B cell (primary cell): ENCODE measurements around the gene NKX2-3. TPM values are rescaled to one million over a fixed set of nuclear protein-coding genes. Genes with fewer than 3 reads are reported as not detected.

Experiments used
- ATAC-seq: fragments of 200-7000 bp; cut with Tn5 transposase; one replicate; pipeline ENCODE4 v1.10.0; 2021; ENCODE audit warnings: low read depth, mild to moderate bottlenecking, moderate number of reproducible peaks, moderate library complexity
- CTCF ChIA-PET: fragments of 350-600 bp; sonication (Branson Sonifier 250); formaldehyde crosslinking; loops from one replicate; lab custom pipeline; 2021; ENCODE audit warnings: antibody characterized with exemption, inconsistent platforms; lab: Charles Lee
- POLR2A ChIA-PET: fragments of 350-600 bp; sonication (Branson Sonifier 250); formaldehyde crosslinking; loops from one replicate; lab custom pipeline; 2021; ENCODE audit warnings: antibody characterized with exemption; lab: Charles Lee
- DNase-seq: peaks from one replicate; pipeline ENCODE4 v3.0.0; 2013
- H2AFZ ChIP-seq: 2 replicates; pipeline ENCODE4 v1.6.1; 2012; ENCODE audit warnings: mild to moderate bottlenecking, low read depth, low read length; ENCODE audit not compliant: insufficient read depth, poor library complexity, severe bottlenecking
- H3K27ac ChIP-seq, 2 donors: 1 replicate in 1 of 2; 2 replicates in 1 of 2; pipeline ENCODE4 v1.5.1; 2012 to 2013; ENCODE audit warnings: low read length in 2 of 2, mild to moderate bottlenecking in 2 of 2, moderate library complexity in 1 of 2
- H3K27me3 ChIP-seq, 4 experiments: fragments of 200-600 bp in 1 of 4; sonication (generic) in 1 of 4; replicated peaks in 1 of 4; 1 replicate in 2 of 4; 2 replicates in 2 of 4; pipeline versions ENCODE4 v1.6.1 to v1.7.0; 2013 to 2016; ENCODE audit warnings: low read length in 3 of 4, mild to moderate bottlenecking in 2 of 4, mixed read lengths in 1 of 4, moderate library complexity in 1 of 4; ENCODE audit not compliant: insufficient read depth in 4 of 4, control insufficient read depth in 3 of 4; ENCODE audit errors: control extremely low read depth in 1 of 4
- H3K36me3 ChIP-seq, 2 experiments: replicated peaks in 1 of 2; 1 replicate in 1 of 2; 2 replicates in 1 of 2; pipeline versions ENCODE4 v1.6.1 to v1.7.1; 2013; ENCODE audit warnings: low read length in 1 of 2; ENCODE audit not compliant: insufficient read depth in 2 of 2, control insufficient read depth in 1 of 2; ENCODE audit errors: control extremely low read depth in 1 of 2, extremely low read depth in 1 of 2
- H3K4me1 ChIP-seq, 2 donors: fragments of 200-600 bp in 1 of 2; sonication (generic) in 1 of 2; 1 replicate in 1 of 2; 2 replicates in 1 of 2; pipeline versions ENCODE4 v1.5.1 to v1.6.1; 2013 to 2017; ENCODE audit warnings: low read length in 2 of 2; ENCODE audit not compliant: control insufficient read depth in 2 of 2, insufficient read depth in 2 of 2
- H3K4me2 ChIP-seq: replicated peaks from 2 replicates; pipeline ENCODE3; 2012; ENCODE audit warnings: mild to moderate bottlenecking, low read depth, low read length; ENCODE audit not compliant: poor library complexity, severe bottlenecking
- H3K4me3 ChIP-seq, 5 experiments: fragments of 200-600 bp in 1 of 5; sonication (generic) in 1 of 5; 1 replicate in 3 of 5; 2 replicates in 2 of 5; pipeline versions ENCODE4 v1.5.1 to v1.7.0; 2011 to 2016; ENCODE audit warnings: low read length in 4 of 5, mild to moderate bottlenecking in 4 of 5, low read depth in 2 of 5, control low read depth in 1 of 5, moderate library complexity in 1 of 5; ENCODE audit not compliant: insufficient read depth in 1 of 5; ENCODE audit errors: control extremely low read depth in 1 of 5, extremely low read depth in 1 of 5
- H3K79me2 ChIP-seq: fragments of 200-600 bp; sonication (generic); one replicate; pipeline ENCODE4 v1.6.0; 2016; ENCODE audit warnings: low read length; ENCODE audit not compliant: control insufficient read depth, insufficient read depth
- H3K9ac ChIP-seq: fragments of 200-600 bp; sonication (generic); 2 replicates; pipeline ENCODE4 v1.6.1; 2017; ENCODE audit warnings: mild to moderate bottlenecking, low read length, moderate library complexity
- H3K9me3 ChIP-seq, 3 donors: one replicate each; pipeline versions ENCODE4 v1.6.1 to v1.7.1; 2013; ENCODE audit warnings: low read length in 2 of 3; ENCODE audit not compliant: control insufficient read depth in 2 of 3, insufficient read depth in 1 of 3; ENCODE audit errors: control extremely low read depth in 1 of 3
- H4K20me1 ChIP-seq: 2 replicates; pipeline ENCODE4 v1.6.0; 2012; ENCODE audit warnings: mild to moderate bottlenecking, low read length; ENCODE audit not compliant: insufficient read depth, control insufficient read depth, poor library complexity, severe bottlenecking
- H3K27ac Mint-ChIP-seq: one replicate; pipeline ENCODE4 v1.8.0; 2021; ENCODE audit warnings: mixed read lengths
- H3K27me3 Mint-ChIP-seq: one replicate; pipeline ENCODE4 v1.8.0; 2021; ENCODE audit warnings: mixed read lengths
- H3K4me1 Mint-ChIP-seq: one replicate; pipeline ENCODE4 v1.8.0; 2021; ENCODE audit warnings: mixed read lengths
- H3K4me3 Mint-ChIP-seq: one replicate; pipeline ENCODE4 v1.8.0; 2021; ENCODE audit warnings: mixed read lengths
- H3K9me3 Mint-ChIP-seq: one replicate; pipeline ENCODE4 v1.8.0; 2022; ENCODE audit warnings: mixed read lengths; ENCODE audit not compliant: insufficient read depth
- CTCF ChIP-seq: fragments of 200-600 bp; IDR thresholded peaks from one replicate; pipeline ENCODE4 v1.8.0; 2022; ENCODE audit warnings: antibody characterized with exemption, mild to moderate bottlenecking
- EZH2 ChIP-seq: IDR thresholded peaks from 2 replicates; pipeline ENCODE4 v1.6.1; 2012; ENCODE audit warnings: borderline replicate concordance, low read depth, mild to moderate bottlenecking, moderate library complexity, low read length; ENCODE audit not compliant: insufficient read depth, poor library complexity, severe bottlenecking
- WGBS: methylation state at CpG from one replicate; pipeline ENCODE4 v1.1.5; 2013; ENCODE audit warnings: missing lambda C conversion rate; ENCODE audit not compliant: insufficient coverage; 5-methylcytosine and 5-hydroxymethylcytosine counted together
- intact Hi-C: fragments of 100-400 bp; cut with micrococcal nuclease; formaldehyde crosslinking; loops from one replicate; pipeline ENCODE4 v1.10.0; 2022
- polyA plus RNA-seq: library from polyadenylated mRNA; depleted of rRNA; stranded (reverse); fragments of >200 nt; gene quantifications from 2 replicates; pipeline ENCODE4 v1.2.3, GENCODE V29; 2012
- total RNA-seq, 2 donors: library from RNA; stranded (reverse); fragments of 120-200 nt in 1 of 2; gene quantifications; 1 replicate in 1 of 2; 2 replicates in 1 of 2; pipeline versions ENCODE4 v1.2.3 to v1.2.4, GENCODE V29; 2013 to 2022

The NKX2-3 gene
- total and polyA plus RNA-seq, 2 donors (not counting 1 experiment from before 2014, with no cell fraction given) = not detected

DNA sequence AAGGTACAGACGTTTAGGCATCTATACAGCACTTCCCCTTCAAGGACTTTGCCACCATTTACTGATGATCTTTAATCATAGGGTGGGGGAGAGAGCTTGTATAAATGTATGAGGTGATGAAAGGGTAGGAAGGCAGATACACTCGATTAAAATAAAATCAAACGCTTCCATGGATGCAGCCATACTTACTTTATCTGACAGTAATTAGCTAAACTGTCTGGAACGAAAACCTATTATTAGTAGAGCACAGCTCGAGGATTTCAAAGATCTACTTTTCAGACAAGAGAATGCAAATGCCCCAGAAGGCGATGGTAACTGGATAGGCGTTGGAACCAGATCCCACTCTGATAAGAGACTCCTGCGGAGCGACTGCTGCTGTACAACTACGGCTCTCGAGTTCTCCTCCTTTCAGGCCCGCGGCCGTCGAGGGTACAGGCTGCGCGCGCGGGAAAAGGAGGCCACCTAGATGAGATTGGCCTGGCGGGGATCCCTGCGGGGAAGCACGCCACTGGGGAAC lies 3.1 kb upstream of the NKX2-3 start:
- ATAC-seq (no peak), DNase-seq (no peak)
- intact Hi-C loops = loop anchor here (5.0 kb wide), 1 partner anchor 297 kb away; no protein-coding TSS in a partner anchor
- TF ChIP-seq CTCF (no peak), EZH2 (peak; percentile 35)
- peak overlapping the region; percentile 70 for H3K4me2 ChIP-seq
- Mint-ChIP-seq H3K27me3 (peaks cover 92% of the 10 kb centered on the region), H3K27ac (peak overlapping the region; percentile 16), H3K4me1 (peaks cover 48% of the 10 kb centered on the region), H3K4me3 (peak overlapping the region; percentile 70), H3K9me3 (no peaks in the 10 kb centered on the region)
- peaks cover 49 to 67% of the 10 kb centered on the region in 2 donors for H3K4me1 ChIP-seq
- 15% methylated on average over 17 of the region's 22 CpGs for WGBS
- H3K9ac ChIP-seq = peak overlapping the region; percentile 15
- peaks cover 0 to 97% (median 80%) of the 10 kb centered on the region in 4 experiments for H3K27me3 ChIP-seq
- H3K79me2 ChIP-seq = no peaks in the 10 kb centered on the region
- H3K27ac ChIP-seq = no peak overlapping the region
- H3K9me3 ChIP-seq = peaks cover 0 to 71% (median 21%) of the 10 kb centered on the region in 3 donors
- POLR2A ChIA-PET = no interaction called here
- H3K36me3 ChIP-seq = no peaks in the 10 kb centered on the region
- H3K4me3 ChIP-seq = peak overlapping the region in 1 of 5 experiments; percentile 3
- H2AFZ ChIP-seq = no peak overlapping the region
- CTCF ChIA-PET = no interaction called here
- no peaks in the 10 kb centered on the region for H4K20me1 ChIP-seq
